Activated T-helper 1 cell treated with anti-CD3 and anti-CD28 coated beads, Interleukin-2, amount 50 U/mL, for 16 hours (primary cell): ENCODE measurements around the gene NOL4L.

Experiments
- DNase-seq, 2 donors: peaks; one replicate each; pipeline ENCODE4 v3.0.0-alpha.2; 2020; ENCODE audit warnings: low read depth in 1 of 2, low spot score in 1 of 2

The NOL4L gene

DNA sequence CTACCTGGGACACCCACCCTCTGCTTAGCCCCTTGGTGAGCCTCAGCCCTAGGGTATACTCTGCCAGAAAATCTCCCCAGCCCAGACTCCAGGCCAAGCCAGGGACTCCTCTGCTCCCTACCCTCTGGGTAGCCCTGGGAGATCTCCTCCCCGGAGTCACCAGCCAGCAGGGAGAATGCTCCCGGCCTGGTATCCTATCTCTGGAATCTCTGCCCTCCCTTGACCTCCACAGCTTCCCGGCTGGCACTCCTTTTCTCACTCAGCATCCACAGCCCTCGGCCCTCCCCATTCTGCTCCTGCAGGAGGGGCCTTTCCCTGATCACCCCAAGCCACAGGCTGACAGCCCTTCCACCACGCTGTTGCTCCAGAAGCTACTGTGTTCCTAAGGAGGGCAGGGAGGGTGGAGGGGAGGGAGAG, 22.6 kb downstream of the NOL4L start:
- DNase-seq = no peak

DNA sequence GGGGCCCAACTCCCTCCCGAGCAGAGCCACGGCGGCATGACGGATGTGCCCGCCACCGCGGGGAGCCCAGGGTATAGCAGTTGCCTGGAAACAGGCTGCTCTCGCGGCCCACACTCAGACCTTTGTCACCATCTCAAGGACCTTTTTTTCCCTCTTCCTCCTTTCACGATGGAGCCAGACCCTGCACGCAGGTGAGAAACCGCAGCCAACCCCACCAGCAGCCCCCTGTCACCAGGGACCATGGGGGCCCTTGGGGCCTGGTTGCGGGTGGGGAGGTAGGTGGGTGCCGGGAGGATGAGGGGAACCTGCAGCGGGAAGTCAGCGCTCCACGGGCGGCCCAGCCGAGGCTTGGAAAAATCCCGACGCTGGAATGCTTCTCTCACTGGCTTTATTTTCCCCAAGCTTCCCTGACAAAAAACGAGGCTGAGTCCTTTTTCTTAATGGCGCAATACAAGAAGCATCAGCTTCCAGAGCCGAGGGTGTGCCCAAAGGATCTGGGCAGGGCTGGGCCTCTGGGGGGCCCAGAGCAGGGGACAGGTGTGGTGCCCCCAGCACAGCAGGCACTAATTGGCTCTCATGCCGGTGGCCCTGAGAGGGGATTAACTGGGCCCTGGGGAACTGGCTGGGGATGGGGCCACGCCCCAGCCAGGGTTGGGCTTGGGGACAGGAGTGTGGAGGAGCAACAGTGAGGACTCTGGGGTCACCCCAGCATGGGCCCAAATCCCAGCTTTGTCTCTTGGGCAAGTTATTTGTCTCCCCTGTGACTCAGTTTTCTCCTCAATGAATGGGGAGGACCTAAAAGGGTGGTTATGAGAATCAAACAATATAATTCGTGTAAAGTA, 23.9 kb downstream of the NOL4L start:
- DNase-seq = no peak

GRCh38 chr20:32560482-32560988, 24.6 kb downstream of the NOL4L start:
- no peak for DNase-seq

- no peak for DNase-seq
Observed at GRCh38 chr20:32559753-32560380, 25.3 kb downstream of the NOL4L start.

- DNase-seq = no peak
Observed at GRCh38 chr20:32559205-32559752, 25.9 kb downstream of the NOL4L start.

GRCh38 chr20:32558526-32558925, 26.6 kb downstream of the NOL4L start:
- DNase-seq = no peak

GRCh38 chr20:32557319-32557718, 27.8 kb downstream of the NOL4L start:
- no peak for DNase-seq

DNA sequence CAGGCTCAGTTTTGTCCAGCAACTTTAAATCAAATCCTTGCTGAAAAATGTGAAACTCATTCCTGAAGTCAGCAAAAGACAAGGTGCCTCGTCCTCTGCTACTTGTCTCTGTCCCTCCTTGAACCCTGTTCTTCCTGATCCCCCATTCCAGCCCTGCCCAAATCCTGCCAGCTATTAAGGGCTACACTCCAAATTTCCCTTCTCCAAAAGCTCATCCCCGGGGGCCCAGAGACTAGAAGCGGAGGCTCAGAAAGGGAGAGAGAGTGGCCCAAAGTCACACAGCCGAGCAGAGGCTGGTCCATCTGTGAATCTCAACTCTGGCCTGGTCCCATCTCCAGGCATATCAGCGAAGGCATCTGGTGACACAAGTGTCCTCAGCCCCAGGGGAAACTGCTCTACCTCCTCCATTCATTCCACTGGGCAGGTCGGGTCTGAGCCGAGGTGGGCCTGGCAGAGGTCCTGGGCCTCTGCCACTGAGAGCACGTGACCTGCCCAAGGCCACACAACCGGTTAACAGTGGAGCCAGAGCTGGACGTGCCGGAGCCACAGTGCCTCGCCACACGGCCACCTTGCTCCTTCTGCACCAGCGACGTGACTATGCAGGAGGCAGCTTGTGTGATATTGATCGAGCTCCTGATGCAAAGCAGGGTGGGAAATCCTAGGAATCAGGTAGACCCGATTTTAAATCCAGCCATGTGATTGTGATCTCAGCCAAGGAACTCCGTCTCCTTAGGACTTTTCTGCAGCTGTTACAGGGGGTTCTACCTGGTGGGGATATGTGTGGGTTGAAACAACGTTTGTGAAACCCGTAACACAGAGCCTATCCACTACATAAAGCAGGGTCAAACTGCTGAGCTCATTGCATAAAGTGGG, 28.6 kb downstream of the NOL4L start:
- no peak for DNase-seq

DNA sequence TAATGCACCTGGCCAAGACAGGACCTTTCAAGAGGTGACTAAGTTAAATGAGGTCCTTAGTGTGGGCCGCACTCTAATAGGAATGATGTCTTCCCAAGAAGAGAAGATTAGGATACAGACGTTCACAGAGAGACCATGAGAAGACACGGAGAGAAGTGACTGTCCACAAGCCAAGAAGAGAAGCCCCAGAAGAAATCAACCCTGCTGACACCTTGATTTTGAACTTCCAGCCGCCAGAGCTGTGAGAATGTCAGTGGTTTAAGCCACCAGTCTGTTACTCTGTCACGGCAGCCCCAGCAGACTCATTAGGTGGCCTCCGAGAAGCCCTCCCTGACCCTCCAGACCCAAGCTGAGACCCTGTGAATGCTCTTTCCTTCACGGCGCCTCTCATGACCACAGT, 29.5 kb downstream of the NOL4L start:
- DNase-seq = no peak

DNA sequence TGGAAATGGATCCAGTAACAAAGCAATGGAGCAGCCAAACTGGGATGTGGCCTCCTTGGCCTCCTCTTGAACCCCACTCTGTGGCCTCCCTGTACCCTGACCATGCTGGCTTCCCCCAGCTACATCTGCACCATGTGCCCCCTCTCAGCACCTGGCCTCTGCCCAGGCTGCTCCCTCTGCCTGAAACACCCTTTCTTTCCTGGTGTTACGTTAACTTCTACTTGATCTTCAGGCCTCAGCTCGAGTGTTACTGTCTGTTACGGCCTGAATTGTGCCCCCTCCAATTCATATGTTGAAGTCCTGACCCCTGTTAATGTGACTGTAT, 30.2 kb downstream of the NOL4L start:
- no peak for DNase-seq

GRCh38 chr20:32553618-32554017, 31.5 kb downstream of the NOL4L start:
- no peak for DNase-seq

DNA sequence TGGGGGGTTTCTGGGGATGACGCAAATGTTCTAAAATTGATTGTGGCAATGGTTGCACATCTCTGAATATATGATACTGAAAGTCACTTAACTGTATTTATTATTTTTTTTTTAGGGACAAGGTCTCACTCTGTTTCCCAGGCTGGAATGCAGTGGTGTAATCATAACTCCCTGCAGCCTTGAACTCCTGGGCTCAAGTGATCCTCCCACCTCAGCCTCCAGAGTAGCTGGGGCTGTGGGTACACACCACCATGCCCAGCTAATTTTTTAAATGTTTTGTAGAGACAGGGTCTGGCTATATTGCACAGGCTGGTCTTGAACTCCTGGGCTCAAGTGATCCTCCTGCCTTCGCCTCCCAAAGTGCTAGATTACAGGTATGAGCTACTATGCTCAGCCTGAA, 33.4 kb downstream of the NOL4L start:
- DNase-seq = no peak

GRCh38 chr20:32549842-32550241, 35.3 kb downstream of the NOL4L start:
- no peak for DNase-seq

DNA sequence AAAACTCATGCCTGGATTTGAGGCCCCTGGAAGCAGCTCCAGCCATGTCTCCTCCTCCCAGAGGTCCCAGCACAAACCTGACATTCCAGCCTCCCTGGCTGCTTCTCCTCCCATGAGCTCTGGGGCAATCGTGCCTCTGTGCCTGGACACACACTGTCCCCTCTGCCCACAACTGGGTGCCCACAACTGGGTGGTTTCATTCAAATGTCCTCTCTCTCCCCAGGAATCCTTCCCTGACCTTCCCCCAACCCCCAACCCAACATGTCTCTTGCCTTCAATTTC, 37.4 kb downstream of the NOL4L start:
- no peak for DNase-seq

GRCh38 chr20:32546918-32547752, 38.0 kb downstream of the NOL4L start:
- DNase-seq = no peak

- no peak for DNase-seq
Observed at GRCh38 chr20:32544893-32545840, 40.0 kb downstream of the NOL4L start.

DNA sequence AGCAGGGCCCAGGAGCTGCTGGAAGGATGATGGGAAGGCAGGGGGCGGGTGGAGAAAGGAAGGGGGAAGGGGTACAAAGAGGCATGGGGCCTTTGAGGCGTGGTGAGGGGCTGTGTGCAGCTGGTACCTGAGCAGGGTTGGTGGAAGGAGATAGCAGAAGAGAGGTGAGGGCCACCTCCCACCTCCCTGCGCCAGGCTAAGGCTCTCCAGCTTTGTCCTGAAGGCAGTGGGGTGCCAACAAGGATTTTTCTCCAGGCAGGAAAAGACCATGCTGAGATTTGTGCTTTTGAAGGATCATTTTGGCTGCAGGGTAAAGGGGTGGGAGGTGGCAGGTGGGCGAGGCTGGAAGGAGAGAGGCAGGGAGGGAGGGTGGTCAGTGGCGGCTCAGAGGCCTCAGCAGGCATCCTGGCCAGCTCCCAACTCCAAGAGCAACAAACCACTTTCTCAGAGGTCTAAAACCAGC, 40.8 kb downstream of the NOL4L start:
- no peak for DNase-seq

- no peak for DNase-seq
Observed at GRCh38 chr20:32543570-32544259, 41.4 kb downstream of the NOL4L start.

GRCh38 chr20:32542259-32542615, 42.9 kb downstream of the NOL4L start:
- DNase-seq = no peak
